HG02973 (cell line): Measurements from ENCODE around the gene HNRNPU.

ENCODE experiments used
- ATAC-seq: cut with Tn5 transposase; IDR thresholded peaks from one replicate; pipeline ENCODE4 v1.9.1; 2021; ENCODE audit warnings: moderate library complexity; ENCODE audit not compliant: unreplicated experiment

Gene HNRNPU

GRCh38 chr1:244863491-244864252 is 671 bp downstream of the HNRNPU start:
- ATAC-seq: peak; percentile 28

GRCh38 chr1:244862699-244863490 is 1.4 kb downstream of the HNRNPU start:
- peak; percentile 42 for ATAC-seq

DNA sequence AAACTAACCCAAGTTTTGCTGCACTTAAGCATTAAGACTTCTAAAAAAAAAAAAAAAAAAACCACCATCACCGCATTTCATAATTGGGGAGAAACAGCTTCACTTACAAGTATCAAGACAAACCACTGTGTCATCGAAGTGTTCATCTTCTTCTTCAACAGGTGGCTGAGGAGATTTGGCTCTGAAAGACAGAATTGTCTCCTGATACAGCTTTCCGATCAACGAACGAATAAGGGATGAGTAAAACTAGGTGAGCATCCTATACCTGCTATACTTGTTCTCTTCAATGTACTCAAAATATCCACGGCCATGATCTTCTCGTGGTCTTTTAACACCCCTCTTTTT is 2.0 kb downstream of the HNRNPU start:
- no peak for ATAC-seq

DNA sequence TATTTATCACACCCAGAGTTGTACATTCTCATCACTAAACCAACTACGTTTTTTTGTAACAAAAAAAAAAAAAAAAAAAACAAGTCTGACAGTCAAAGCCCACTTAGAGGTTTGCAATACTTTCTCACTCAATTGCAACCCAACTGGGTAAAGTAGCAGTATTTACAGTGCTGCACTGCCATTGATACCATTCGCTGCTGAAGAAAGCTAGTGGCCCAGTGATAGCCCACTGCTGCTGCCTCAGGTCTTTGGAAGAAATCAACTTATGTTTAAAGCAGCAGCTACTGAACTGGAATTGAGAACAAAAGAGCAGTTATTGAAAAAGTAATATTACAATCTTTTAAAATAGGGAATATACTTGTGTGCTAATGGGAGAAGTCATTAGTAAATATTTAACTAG is 2.7 kb downstream of the HNRNPU start:
- ATAC-seq: no peak

- no peak for ATAC-seq
Measured at GRCh38 chr1:244860914-244861610, 3.3 kb downstream of the HNRNPU start.

DNA sequence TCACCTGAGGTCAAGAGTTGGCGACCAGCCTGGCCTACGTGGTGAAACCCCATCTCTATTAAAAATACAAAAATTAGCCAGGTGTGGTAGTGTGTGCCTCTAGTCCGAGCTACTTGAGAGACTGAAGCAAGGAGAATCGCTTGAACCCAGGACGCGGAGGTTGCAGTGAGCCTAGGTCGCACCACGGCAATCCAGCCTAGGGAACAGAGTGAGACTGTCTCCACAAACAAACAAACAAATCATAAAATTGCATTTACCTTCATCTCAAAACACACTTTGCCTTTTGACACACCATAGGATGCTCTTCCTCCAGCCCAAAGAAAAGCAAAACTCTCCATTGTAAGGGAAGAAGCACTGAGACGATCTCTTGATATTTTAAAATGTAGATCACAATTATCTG is 4.3 kb downstream of the HNRNPU start:
- no peak for ATAC-seq

DNA sequence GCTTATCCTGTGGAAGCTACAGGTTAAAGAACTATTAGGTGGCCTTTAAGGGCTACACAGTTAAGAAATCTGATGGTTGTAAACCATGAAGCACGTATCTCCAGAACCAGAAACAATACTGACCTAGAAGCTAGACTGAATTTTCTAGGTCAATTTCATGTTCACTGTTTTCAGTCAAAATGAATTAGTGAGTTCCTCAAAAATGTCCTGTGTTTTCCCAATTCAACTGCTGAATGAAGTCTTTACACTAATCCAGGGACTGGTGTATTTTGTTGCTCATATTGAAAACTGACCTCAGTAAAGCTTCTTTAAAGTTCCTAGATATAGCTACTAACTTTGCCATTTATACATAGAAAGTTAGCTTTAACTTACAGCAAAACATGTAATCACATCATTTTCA is 6.0 kb downstream of the HNRNPU start:
- no peak for ATAC-seq

DNA sequence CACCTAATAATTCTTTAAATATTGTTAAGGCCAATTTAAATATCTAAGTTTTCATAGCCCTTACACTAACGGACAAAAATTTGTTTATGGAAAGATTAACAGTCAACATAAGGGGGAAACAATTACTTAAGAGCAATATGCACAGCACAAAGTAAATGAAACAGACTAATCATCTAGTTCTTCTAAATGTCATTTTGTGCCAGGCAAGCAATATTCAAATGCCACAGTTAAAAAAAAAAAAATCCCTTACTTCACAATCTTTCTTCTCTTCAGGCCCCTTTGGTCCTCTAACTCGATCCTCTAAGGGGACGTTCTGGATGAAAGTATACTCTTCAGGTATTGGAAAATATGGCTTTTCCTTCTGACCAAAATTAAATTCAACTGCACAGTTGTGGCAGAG is 6.6 kb downstream of the HNRNPU start:
- no peak for ATAC-seq

GRCh38 chr1:244854865-244855578 is 9.3 kb downstream of the HNRNPU start:
- no peak for ATAC-seq

GRCh38 chr1:244854166-244854565 is 10.2 kb downstream of the HNRNPU start:
- ATAC-seq: no peak

- ATAC-seq: no peak
Measured at GRCh38 chr1:244852694-244853093, 11.6 kb downstream of the HNRNPU start.

- no peak for ATAC-seq
Measured at GRCh38 chr1:244851546-244852231, 12.7 kb downstream of the HNRNPU start.

DNA sequence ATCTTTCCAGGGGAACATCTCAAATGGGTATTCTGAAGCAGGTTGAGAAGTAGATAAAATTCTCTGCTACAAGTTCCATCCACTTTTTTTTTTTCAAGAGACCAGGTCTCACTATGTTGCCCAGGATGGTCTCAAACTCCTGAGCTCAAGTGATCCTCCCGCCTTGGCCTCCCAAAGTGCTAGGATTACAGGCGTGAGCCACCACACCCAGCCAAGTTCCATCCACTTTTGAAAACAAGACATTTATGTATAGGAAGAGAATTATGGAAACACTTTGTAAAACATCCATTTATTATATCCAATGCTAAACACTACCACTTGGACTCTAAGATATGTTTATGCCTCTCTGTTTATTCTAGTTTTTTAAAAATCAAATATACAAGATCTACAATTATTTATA is 13.4 kb downstream of the HNRNPU start:
- no peak for ATAC-seq

DNA sequence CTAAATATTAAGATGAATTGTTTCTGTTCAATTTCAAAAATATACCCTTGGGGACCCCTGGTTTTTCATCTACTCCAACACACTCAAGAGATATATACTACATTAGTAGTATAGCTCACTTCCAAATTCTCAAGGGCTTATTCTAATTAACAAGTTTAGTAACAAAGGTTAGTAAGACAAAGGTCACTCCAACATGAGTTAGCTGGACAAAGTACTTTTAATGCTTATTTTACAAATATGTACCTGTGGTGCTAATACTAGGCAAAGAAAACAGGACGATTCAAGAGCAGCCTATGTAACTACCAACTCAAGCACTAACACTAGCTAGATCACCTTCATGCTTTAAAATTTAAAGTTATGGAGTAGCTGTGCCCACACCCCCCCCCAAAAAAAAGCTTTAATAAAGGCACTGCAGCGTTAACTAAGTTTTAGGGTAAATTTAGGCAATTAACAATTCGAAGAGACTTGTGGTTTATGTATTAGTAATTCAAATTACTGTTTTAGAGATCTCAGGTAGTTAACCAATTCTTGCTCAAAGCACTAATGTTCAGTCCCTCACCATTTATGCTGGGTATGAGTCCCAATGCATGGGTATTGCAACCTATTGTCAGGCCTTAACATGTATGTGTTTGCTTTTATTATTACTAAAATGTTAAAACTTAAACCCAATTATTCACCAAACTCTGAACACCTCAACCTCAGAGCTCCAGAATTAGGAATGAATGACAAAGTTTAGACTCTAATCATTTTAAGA is 14.1 kb downstream of the HNRNPU start:
- no peak for ATAC-seq

GRCh38 chr1:244849189-244849866 is 15.0 kb downstream of the HNRNPU start:
- no peak for ATAC-seq

DNA sequence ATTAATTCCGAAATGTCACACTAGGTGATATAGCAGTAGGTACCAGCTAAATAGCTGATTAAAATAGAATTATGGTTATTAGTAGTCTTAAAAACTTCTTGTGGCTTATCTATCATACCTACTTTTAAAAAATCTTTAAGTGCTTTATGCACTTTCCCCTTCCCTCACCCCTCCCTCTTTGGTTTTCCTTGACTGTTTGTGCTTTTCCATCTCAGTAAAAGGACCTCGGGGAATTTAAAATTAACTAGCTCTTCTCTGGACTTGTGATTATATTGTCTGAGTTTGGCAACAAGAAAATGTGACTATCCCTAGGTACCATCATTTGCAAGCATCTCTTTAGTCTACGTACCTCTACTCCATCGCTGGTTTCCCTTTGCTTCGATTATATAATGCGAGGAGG is 17.7 kb downstream of the HNRNPU start:
- ATAC-seq: no peak

DNA sequence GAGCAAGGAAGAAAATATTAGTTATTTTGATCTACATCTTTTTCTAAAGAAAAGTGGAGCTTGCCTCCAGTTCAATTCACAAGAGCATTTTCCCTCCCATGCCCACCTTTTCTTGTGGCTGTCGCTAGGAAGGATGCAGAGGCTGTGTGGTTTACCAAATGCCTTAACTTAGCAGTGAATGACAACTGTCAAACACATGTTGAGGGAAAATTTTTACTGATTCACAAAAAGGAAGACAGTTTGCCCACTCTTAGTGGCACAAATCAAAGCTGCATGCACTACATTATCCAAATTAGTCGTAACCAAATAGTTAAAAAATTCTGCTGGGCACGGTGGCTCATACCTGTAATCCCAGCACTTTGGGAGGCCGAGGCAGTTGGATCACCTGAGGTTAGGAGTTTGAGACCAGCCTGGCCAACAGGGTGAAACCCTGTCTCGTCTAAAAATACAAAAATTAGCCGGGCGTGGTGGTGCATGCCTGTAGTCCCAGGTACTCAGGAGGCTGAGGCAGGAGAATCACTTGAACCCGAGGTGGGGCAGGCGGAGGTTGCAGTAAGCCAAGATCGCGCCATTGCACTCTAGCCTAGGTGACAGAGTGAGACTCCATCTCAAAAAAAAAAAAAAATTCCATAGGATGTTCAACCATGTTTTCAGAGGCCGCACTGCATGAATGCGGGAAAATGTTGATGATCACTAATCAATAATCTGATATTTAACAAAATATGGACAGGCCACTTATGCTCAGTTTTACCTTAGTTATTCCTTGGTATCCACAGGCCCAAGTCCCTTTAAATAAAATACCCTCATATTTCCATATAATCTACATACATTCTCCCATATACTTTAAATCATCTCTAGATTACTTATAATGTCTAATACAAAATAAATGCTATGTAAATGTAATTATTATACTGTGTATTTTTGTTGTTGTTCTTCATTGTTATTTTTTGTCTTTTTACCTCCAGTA is 19.9 kb downstream of the HNRNPU start:
- ATAC-seq: no peak
